H1 (cell line): ENCODE data around the gene ZMYND15. TPM values are rescaled to one million over a fixed set of nuclear protein-coding genes. Genes with fewer than 3 reads are reported as not detected.

Experiments
- CTCF ChIA-PET: fragments of 300-600 bp; sonication (Branson Sonifier 250); formaldehyde crosslinking; loops from one replicate; lab custom pipeline; 2021; ENCODE audit not compliant: partially characterized antibody; lab: Charles Lee
- POLR2A ChIA-PET: fragments of 300-600 bp; sonication (Branson Sonifier 250); formaldehyde crosslinking; loops from one replicate; lab custom pipeline; 2021; ENCODE audit warnings: inconsistent platforms; ENCODE audit not compliant: partially characterized antibody; lab: Charles Lee
- DNase-seq, 2 experiments: peaks; one replicate each; pipeline versions ENCODE4 v3.0.0 to v3.0.0-alpha.2; 2010 to 2022; ENCODE audit warnings: low spot score in 2 of 2, low read depth in 1 of 2, mixed read lengths in 1 of 2
- FAIRE-seq: peaks from 2 replicates; lab custom pipeline; 2011; peaks lifted over from hg19 to GRCh38; lab: Jason Lieb, UNC
- H2AFZ ChIP-seq: 2 replicates; pipeline ENCODE4 v1.8.1; 2012; ENCODE audit warnings: low read length, inconsistent platforms
- H2AK5ac ChIP-seq: 2 replicates; pipeline ENCODE4 v1.6.1; 2013; ENCODE audit warnings: low read depth, low read length
- H2BK120ac ChIP-seq: replicated peaks from 2 replicates; pipeline ENCODE3; 2013; ENCODE audit warnings: low read depth, low read length, inconsistent platforms
- H2BK12ac ChIP-seq: 2 replicates; pipeline ENCODE4 v1.6.1; 2013; ENCODE audit warnings: low read depth, low read length
- H2BK15ac ChIP-seq: 2 replicates; pipeline ENCODE4 v1.6.1; 2013; ENCODE audit warnings: low read length
- H2BK20ac ChIP-seq: 2 replicates; pipeline ENCODE4 v1.6.1; 2013; ENCODE audit warnings: low read length
- H2BK5ac ChIP-seq: 2 replicates; pipeline ENCODE4 v1.6.1; 2013; ENCODE audit warnings: low read depth, low read length
- H3K14ac ChIP-seq: 2 replicates; pipeline ENCODE4 v1.6.1; 2013; ENCODE audit warnings: inconsistent platforms; ENCODE audit not compliant: insufficient read length
- H3K18ac ChIP-seq: 2 replicates; pipeline ENCODE4 v1.6.1; 2013; ENCODE audit warnings: low read length; ENCODE audit errors: extremely low read depth
- H3K23ac ChIP-seq: 2 replicates; pipeline ENCODE4 v1.6.1; 2013; ENCODE audit warnings: inconsistent platforms; ENCODE audit not compliant: insufficient read length
- H3K23me2 ChIP-seq: 2 replicates; pipeline ENCODE4 v1.6.1; 2013; ENCODE audit warnings: low read depth, low read length
- H3K27ac ChIP-seq: 2 replicates; pipeline ENCODE4 v1.6.1; 2011; ENCODE audit warnings: low read depth, low read length, inconsistent platforms
- H3K27me3 ChIP-seq, 4 experiments: replicated peaks in 1 of 4; 1 replicate in 1 of 4; 2 replicates in 3 of 4; pipeline versions ENCODE4 v1.6.1 to v1.8.1; 2011 to 2013; ENCODE audit warnings: low read length in 3 of 4, mild to moderate bottlenecking in 3 of 4, inconsistent platforms in 2 of 4, mixed read lengths in 2 of 4, moderate library complexity in 1 of 4; ENCODE audit not compliant: control insufficient read depth in 3 of 4, insufficient read depth in 3 of 4; ENCODE audit errors: extremely low read depth in 1 of 4
- H3K36me3 ChIP-seq, 4 experiments: 2 replicates each; pipeline versions ENCODE4 v1.6.1 to v1.8.1; 2011 to 2013; ENCODE audit warnings: mild to moderate bottlenecking in 4 of 4, low read length in 3 of 4, moderate library complexity in 2 of 4, control low read depth in 1 of 4, inconsistent platforms in 1 of 4; ENCODE audit not compliant: insufficient read depth in 4 of 4, control insufficient read depth in 2 of 4
- H3K4ac ChIP-seq: replicated peaks from 2 replicates; pipeline ENCODE3; 2013; ENCODE audit warnings: low read length, low read depth, mixed read lengths, inconsistent platforms; ENCODE audit not compliant: insufficient read length
- H3K4me1 ChIP-seq, 4 experiments: replicated peaks in 1 of 4; 1 replicate in 1 of 4; 2 replicates in 3 of 4; pipeline versions ENCODE4 v1.6.1 to v1.8.1; 2011 to 2013; ENCODE audit warnings: low read length in 3 of 4, inconsistent platforms in 2 of 4, mixed read lengths in 1 of 4; ENCODE audit not compliant: insufficient read depth in 4 of 4, control insufficient read depth in 3 of 4
- H3K4me2 ChIP-seq, 2 experiments: 2 replicates each; pipeline versions ENCODE4 v1.6.1 to v1.8.1; 2011 to 2013; ENCODE audit warnings: low read depth in 2 of 2, low read length in 2 of 2, control low read depth in 1 of 2, inconsistent platforms in 1 of 2, mild to moderate bottlenecking in 1 of 2; ENCODE audit not compliant: insufficient read depth in 1 of 2
- H3K4me3 ChIP-seq, 4 experiments: fragments of 200-600, 300-600 bp in 1 of 4; sonication (generic), shearing (Covaris generic), sonication (Bioruptor Twin) in 1 of 4; 2 replicates each; pipeline versions ENCODE4 v1.5.1 to v1.8.1; 2011 to 2016; ENCODE audit warnings: low read length in 4 of 4, low read depth in 3 of 4, control low read depth in 2 of 4, inconsistent platforms in 2 of 4, mild to moderate bottlenecking in 2 of 4, mixed read lengths in 1 of 4, moderate library complexity in 1 of 4; ENCODE audit not compliant: insufficient read depth in 2 of 4; ENCODE audit errors: extremely low read depth in 1 of 4
- H3K56ac ChIP-seq: replicated peaks from 2 replicates; pipeline ENCODE3; 2013; ENCODE audit warnings: low read depth, mild to moderate bottlenecking, mixed read lengths, low read length, inconsistent platforms; ENCODE audit not compliant: insufficient read length
- H3K79me1 ChIP-seq: 2 replicates; pipeline ENCODE4 v1.6.1; 2013; ENCODE audit warnings: low read depth, low read length, control low read depth
- H3K79me2 ChIP-seq, 2 experiments: 2 replicates each; pipeline versions ENCODE4 v1.6.1 to v1.8.1; 2012 to 2013; ENCODE audit warnings: low read length in 2 of 2, mild to moderate bottlenecking in 2 of 2, inconsistent platforms in 1 of 2; ENCODE audit not compliant: insufficient read depth in 2 of 2, control insufficient read depth in 1 of 2
- H3K9ac ChIP-seq, 4 experiments: replicated peaks in 1 of 4; 1 replicate in 1 of 4; 2 replicates in 3 of 4; pipeline versions ENCODE4 v1.6.1 to v1.8.1; 2011 to 2013; ENCODE audit warnings: low read depth in 3 of 4, low read length in 3 of 4, control low read depth in 2 of 4, mild to moderate bottlenecking in 2 of 4, moderate library complexity in 2 of 4, inconsistent platforms in 1 of 4; ENCODE audit errors: extremely low read depth in 1 of 4
- H3K9me3 ChIP-seq, 2 experiments: 2 replicates each; pipeline versions ENCODE4 v1.6.1 to v1.8.1; 2012 to 2013; ENCODE audit warnings: mild to moderate bottlenecking in 2 of 2, moderate library complexity in 2 of 2, control low read depth in 1 of 2, inconsistent platforms in 1 of 2, low read depth in 1 of 2, low read length in 1 of 2, mixed read lengths in 1 of 2; ENCODE audit not compliant: insufficient read depth in 2 of 2
- H4K20me1 ChIP-seq, 2 experiments: replicated peaks in 1 of 2; 2 replicates each; pipeline versions ENCODE3 to v1.8.1; 2011 to 2013; ENCODE audit warnings: inconsistent platforms in 2 of 2, low read length in 2 of 2, mild to moderate bottlenecking in 1 of 2; ENCODE audit not compliant: insufficient read depth in 2 of 2, control insufficient read depth in 1 of 2
- H4K5ac ChIP-seq: 2 replicates; pipeline ENCODE4 v1.6.1; 2013; ENCODE audit warnings: low read length, low read depth, mixed read lengths, inconsistent platforms; ENCODE audit not compliant: insufficient read length
- H4K8ac ChIP-seq: 2 replicates; pipeline ENCODE4 v1.8.0; 2013; ENCODE audit warnings: mild to moderate bottlenecking, moderate library complexity, low read length, inconsistent platforms; ENCODE audit not compliant: insufficient read depth; ENCODE audit errors: extremely low read depth
- H4K91ac ChIP-seq: replicated peaks from 2 replicates; pipeline ENCODE3; 2013; ENCODE audit warnings: low read length, mixed read lengths, inconsistent platforms; ENCODE audit not compliant: insufficient read length
- BCL11A ChIP-seq, 2 experiments: IDR thresholded peaks; one replicate each; pipeline ENCODE4 v1.6.1; 2011; ENCODE audit warnings: low read depth in 2 of 2, low read length in 2 of 2, mild to moderate bottlenecking in 2 of 2
- BRCA1 ChIP-seq: IDR thresholded peaks from 2 replicates; pipeline ENCODE4 v1.6.1; 2012; ENCODE audit warnings: low read depth, low read length, improper control_type of control experiment
- KDM4A ChIP-seq: IDR thresholded peaks from one replicate; pipeline ENCODE4 v1.7.1; 2012; ENCODE audit warnings: low read depth, mild to moderate bottlenecking, moderate library complexity, low read length, inconsistent platforms; ENCODE audit not compliant: severe bottlenecking
- MAFK ChIP-seq: IDR thresholded peaks from 2 replicates; pipeline ENCODE4 v1.6.1; 2012; ENCODE audit warnings: low read depth, mild to moderate bottlenecking, improper control_type of control experiment, low read length
- MAX ChIP-seq: IDR thresholded peaks from 2 replicates; pipeline ENCODE4 v1.6.1; 2012; ENCODE audit warnings: inconsistent platforms
- NANOG ChIP-seq: IDR thresholded peaks from 2 replicates; pipeline ENCODE4 v1.6.1; 2011; ENCODE audit warnings: low read length, low read depth, mild to moderate bottlenecking, inconsistent platforms; ENCODE audit not compliant: insufficient read depth, poor library complexity, severe bottlenecking
- POLR2A ChIP-seq, 2 experiments: IDR thresholded peaks; 1 replicate in 1 of 2; 2 replicates in 1 of 2; pipeline ENCODE4 v1.6.1; 2011; ENCODE audit warnings: low read depth in 2 of 2, low read length in 2 of 2, mild to moderate bottlenecking in 2 of 2; ENCODE audit errors: control extremely low read depth in 1 of 2
- RAD21 ChIP-seq, 2 experiments: IDR thresholded peaks in 1 of 2; conservative IDR thresholded peaks in 1 of 2; 2 replicates each; pipeline ENCODE4 v1.6.1; 2011; ENCODE audit warnings: low read depth in 2 of 2, low read length in 2 of 2, improper control_type of control experiment in 1 of 2, inconsistent platforms in 1 of 2, mild to moderate bottlenecking in 1 of 2, moderate library complexity in 1 of 2
- RXRA ChIP-seq: IDR thresholded peaks from 2 replicates; pipeline ENCODE4 v1.6.1; 2011; ENCODE audit warnings: low read depth, mild to moderate bottlenecking, low read length, moderate library complexity; ENCODE audit not compliant: insufficient read depth
- SIN3A ChIP-seq, 2 experiments: IDR thresholded peaks in 1 of 2; conservative IDR thresholded peaks in 1 of 2; 2 replicates each; pipeline ENCODE4 v1.6.1; 2011 to 2012; ENCODE audit warnings: low read length in 2 of 2, improper control_type of control experiment in 1 of 2, low read depth in 1 of 2, mild to moderate bottlenecking in 1 of 2
- TAF1 ChIP-seq: IDR thresholded peaks from 2 replicates; pipeline ENCODE4 v1.6.1; 2011; ENCODE audit warnings: mild to moderate bottlenecking, low read depth, low read length
- TBP ChIP-seq: IDR thresholded peaks from 2 replicates; pipeline ENCODE4 v1.6.1; 2011; ENCODE audit warnings: low read depth, low read length, improper control_type of control experiment
- TEAD4 ChIP-seq: IDR thresholded peaks from 2 replicates; pipeline ENCODE4 v1.6.1; 2012; ENCODE audit warnings: low read depth, low read length, inconsistent platforms, mixed read lengths
- YY1 ChIP-seq: IDR thresholded peaks from 2 replicates; pipeline ENCODE4 v1.6.1; 2011; ENCODE audit warnings: low read depth, mild to moderate bottlenecking, low read length
- WGBS, 2 experiments: shearing (Covaris generic) in 1 of 2; methylation state at CpG; one replicate each; pipeline versions ENCODE4 v1.1.6 to v1.1.7; 2013 to 2015; ENCODE audit warnings: low lambda C conversion rate in 2 of 2, mixed read lengths in 2 of 2, inconsistent platforms in 1 of 2, low coverage in 1 of 2, missing lambda C conversion rate in 1 of 2; ENCODE audit not compliant: insufficient replicate concordance in 2 of 2, insufficient coverage in 1 of 2, insufficient read length in 1 of 2; ENCODE audit errors: extremely low coverage in 1 of 2, missing lambda C conversion rate in 1 of 2; 5-methylcytosine and 5-hydroxymethylcytosine counted together
- polyA plus RNA-seq, 7 experiments: library from polyadenylated mRNA; depleted of rRNA in 3 of 7; stranded (reverse) in 5 of 7; unstranded in 2 of 7; fragments of >200 nt in 5 of 7; fragments of 200-250 nt in 2 of 7; gene quantifications; 1 replicate in 5 of 7; 2 replicates in 1 of 7; 4 replicates in 1 of 7; pipeline versions ENCODE4 v1.2.1 to v1.2.3, GENCODE V29; 2011 to 2013; ENCODE audit warnings: missing spikeins in 2 of 7, mixed read lengths in 2 of 7
- total RNA-seq: library from RNA; stranded (reverse); fragmentation: NEBNext Ultra II Directional; extraction: Animal tissue kit (Norgen Biotek cat#: 25700); gene quantifications from 2 replicates; pipeline ENCODE4 v1.2.1, GENCODE V29; 2021

The ZMYND15 gene
- total and polyA plus RNA-seq, 2 of the 8 experiments (the other 6 are each of a cell fraction or from before 2014, with no cell fraction given) = 0.53 to 0.58 TPM

- Histone ChIP-seq H3K9me3 (no peaks in the 10 kb centered on the region), H3K14ac (no peak overlapping the region), H3K18ac (no peak overlapping the region), H4K5ac (no peak overlapping the region), H3K36me3 (no peaks in the 10 kb centered on the region), H2BK5ac (no peak overlapping the region), H2BK15ac (no peak overlapping the region), H3K79me2 (no peaks in the 10 kb centered on the region), H3K27me3 (no peaks in the 10 kb centered on the region), H2AK5ac (no peak overlapping the region), H2BK12ac (no peak overlapping the region), H4K20me1 (no peaks in the 10 kb centered on the region), H3K4me1 (no peaks in the 10 kb centered on the region), H3K56ac (no peak overlapping the region), H2BK120ac (no peak overlapping the region), H3K27ac (no peak overlapping the region), H3K9ac (no peak overlapping the region), H3K79me1 (no peaks in the 10 kb centered on the region; the same call in 1 of the 2 replicates), H4K91ac (no peak overlapping the region), H3K4me3 (no peak overlapping the region), H2AFZ (no peak overlapping the region), H3K23ac (no peak overlapping the region), H2BK20ac (no peak overlapping the region), H3K4me2 (no peak overlapping the region), H3K23me2 (no peaks in the 10 kb centered on the region; the same call in 1 of the 2 replicates), H4K8ac (no peak overlapping the region), H3K4ac (no peak overlapping the region)
- FAIRE-seq = no peak
- CTCF ChIA-PET = interaction anchor here (1.2 to 2.2 kb wide), 5 partner anchors 12 to 39 kb away, joined by 3 to 6 read pairs (median 3); partner anchors contain the start of gene GLTPD2
- POLR2A ChIA-PET = interaction anchor here (0.9 to 1.1 kb wide), 2 partner anchors 15 to 26 kb away, joined by 3 to 5 read pairs; partner anchors contain the start of gene VMO1
- 87% methylated on average over 10 of the region's 10 CpGs; no CpG with 5 or more reads in 1 of the 2 experiments for WGBS, 2 experiments
- no peak for DNase-seq
- no peak for TF ChIP-seq BRCA1
- TF ChIP-seq TAF1 = no peak
- TF ChIP-seq TEAD4 = no peak
- TF ChIP-seq YY1 = no peak
- TF ChIP-seq TBP = no peak
- no peak for TF ChIP-seq POLR2A (IDR thresholded peaks at IDR 0.05; ENCODE audit: control extremely low read depth in 1 of 2, low read depth in 2 of 2, low read length in 2 of 2)
- TF ChIP-seq RXRA = no peak
- TF ChIP-seq MAX = no peak
- TF ChIP-seq RAD21 (IDR thresholded peaks at IDR 0.05 in 1 of 2, conservative IDR thresholded peaks at IDR 0.05 in 1 of 2; ENCODE audit: low read depth in 2 of 2, low read length in 2 of 2) = no peak
- TF ChIP-seq MAFK = no peak
- no peak for TF ChIP-seq SIN3A (conservative IDR thresholded peaks at IDR 0.05 in 1 of 2, IDR thresholded peaks at IDR 0.05 in 1 of 2; ENCODE audit: low read depth in 1 of 2, low read length in 2 of 2)
- TF ChIP-seq KDM4A = no peak
- no peak for TF ChIP-seq NANOG
- no peak for TF ChIP-seq BCL11A (IDR thresholded peaks at IDR 0.05; ENCODE audit: low read depth in 2 of 2, low read length in 2 of 2)
These were observed 32.6 kb downstream of the ZMYND15 start for GRCh38 chr17:4772235-4772613.
